Urothelium cell line (cell line): Measurements from ENCODE around the gene PLA2G4C.
A peak's percentile ranks its signal among the peaks of the same experiment; 100 is the strongest.

Source experiments
- DNase-seq: peaks from one replicate; pipeline ENCODE4 v3.0.0; 2011; ENCODE audit warnings: low spot score, mixed read lengths
- FAIRE-seq: peaks from 2 replicates; lab custom pipeline; 2011; peaks lifted over from hg19 to GRCh38; lab: Jason Lieb, UNC

Gene PLA2G4C

GRCh38 chr19:48059331-48059730 is 51.3 kb downstream of the PLA2G4C start:
- no peak for FAIRE-seq
- no peak for DNase-seq

- FAIRE-seq, result no peak
- no peak for DNase-seq
Observed at GRCh38 chr19:48053856-48054255, 56.8 kb downstream of the PLA2G4C start.

GRCh38 chr19:48053076-48053475 is 57.5 kb downstream of the PLA2G4C start:
- no peak for FAIRE-seq
- DNase-seq, result no peak

GRCh38 chr19:48051335-48052033 is 59.1 kb downstream of the PLA2G4C start:
- FAIRE-seq (no peak), DNase-seq (no peak)

- DNase-seq (no peak), FAIRE-seq (no peak)
Observed at GRCh38 chr19:48044561-48044960, 66.1 kb downstream of the PLA2G4C start.

GRCh38 chr19:48043675-48044258 is 66.8 kb downstream of the PLA2G4C start, which contains the start of gene CABP5:
Gene CABP5, minus strand, starts transcription at chr19:48044079. Its CDS starts 157 bp downstream, at chr19:48043922.
- DNase-seq, result no peak
- no peak for FAIRE-seq

- FAIRE-seq, result no peak
Observed at GRCh38 chr19:48041877-48042580, 68.6 kb downstream of the PLA2G4C start.

GRCh38 chr19:48036765-48037164 is 73.9 kb downstream of the PLA2G4C start:
- no peak for DNase-seq
- no peak for FAIRE-seq

More at GRCh38 chr19:48041877-48042580, 68.6 kb downstream of the PLA2G4C start:
- DNase-seq, result no peak

- no peak for DNase-seq
- no peak for FAIRE-seq
Observed at GRCh38 chr19:48033604-48034003, 77.0 kb downstream of the PLA2G4C start.

- no peak for DNase-seq
- FAIRE-seq, result no peak
Observed at GRCh38 chr19:48030073-48030472, 80.5 kb downstream of the PLA2G4C start.

GRCh38 chr19:48029431-48029830 is 81.2 kb downstream of the PLA2G4C start:
- FAIRE-seq (no peak), DNase-seq (no peak)

GRCh38 chr19:48025480-48025879 is 85.1 kb downstream of the PLA2G4C start:
- FAIRE-seq (no peak), DNase-seq (no peak)

GRCh38 chr19:48023518-48023917 is 87.1 kb downstream of the PLA2G4C start:
- FAIRE-seq (no peak), DNase-seq (no peak)

- DNase-seq (no peak), FAIRE-seq (no peak)
Observed at GRCh38 chr19:48023011-48023410, 87.6 kb downstream of the PLA2G4C start.

GRCh38 chr19:48020686-48021085 is 89.9 kb downstream of the PLA2G4C start:
- FAIRE-seq, result no peak

GRCh38 chr19:48010932-48011758 is 99.5 kb downstream of the PLA2G4C start:
- FAIRE-seq (peak; percentile 99), DNase-seq (no peak)

More at GRCh38 chr19:48020686-48021085, 89.9 kb downstream of the PLA2G4C start:
- no peak for DNase-seq

- FAIRE-seq (no peak), DNase-seq (no peak)
Observed at GRCh38 chr19:48006762-48007161, 103.9 kb downstream of the PLA2G4C start.

- DNase-seq, result no peak
Observed at GRCh38 chr19:48004236-48004635, 106.4 kb downstream of the PLA2G4C start.

GRCh38 chr19:48000846-48001245 is 109.8 kb downstream of the PLA2G4C start:
- DNase-seq, result no peak
- FAIRE-seq, result no peak

More at GRCh38 chr19:48004236-48004635, 106.4 kb downstream of the PLA2G4C start:
- FAIRE-seq, result no peak

GRCh38 chr19:47998800-47999199 is 111.8 kb downstream of the PLA2G4C start:
- DNase-seq (no peak), FAIRE-seq (no peak)
